UCSD-AML1 (cell line): Measurements from ENCODE around the gene ARHGAP24.
"Not testable (repeated sequence)": the region's sequence is repeated elsewhere in the genome, so short reads cannot be mapped to it uniquely, and the experiment has no call there.

Experiments used
- DNase-seq: peaks from one replicate; lab custom pipeline; 2025; ENCODE audit not compliant: unreplicated experiment; lab: John Stamatoyannopoulos, UW

ARHGAP24 gene

GRCh38 chr4:85839981-85840451, 365.1 kb downstream of the ARHGAP24 start:
- DNase-seq: not testable (repeated sequence)

DNA sequence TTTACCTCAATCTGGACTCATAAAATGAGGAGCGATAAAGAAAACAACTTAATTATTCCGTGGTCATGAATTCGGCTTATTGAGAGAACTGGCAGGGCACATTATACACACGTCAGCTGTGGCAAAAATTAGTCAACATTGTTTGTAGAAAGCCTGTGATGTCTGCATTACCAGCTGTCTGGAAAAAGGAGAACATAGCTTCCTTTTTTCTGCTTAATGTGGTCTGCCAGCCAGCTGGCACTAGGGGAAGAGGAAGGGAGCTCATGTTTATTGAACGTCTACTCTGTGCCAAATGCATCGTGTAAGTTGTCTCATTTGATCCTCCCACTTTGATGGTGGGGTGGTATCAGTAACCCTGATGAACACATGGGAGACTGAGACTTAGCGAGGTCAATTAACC, 367.6 kb downstream of the ARHGAP24 start:
- peak; percentile 31 for DNase-seq

- not testable (repeated sequence) for DNase-seq
Measured at GRCh38 chr4:85853740-85854139, 378.8 kb downstream of the ARHGAP24 start.

DNA sequence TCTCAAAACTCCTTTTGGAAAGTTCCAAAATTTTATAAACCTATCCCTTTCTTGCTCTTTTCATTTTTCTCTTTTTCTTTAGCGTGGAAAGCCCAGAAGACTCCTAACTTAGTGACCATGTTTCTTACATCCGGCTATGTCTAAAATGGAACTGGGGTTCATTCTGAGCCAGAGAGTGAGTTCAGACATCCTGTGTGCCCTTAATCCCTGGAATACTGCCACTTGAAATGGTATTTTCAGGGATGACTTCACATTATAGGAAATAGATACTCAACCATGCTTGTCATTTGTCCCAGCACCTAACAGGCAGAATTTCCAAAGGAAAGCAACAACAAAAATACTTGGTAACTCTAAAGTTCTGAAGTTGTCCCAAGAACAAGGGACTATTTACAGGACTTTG, 379.6 kb downstream of the ARHGAP24 start:
- no peak for DNase-seq

DNA sequence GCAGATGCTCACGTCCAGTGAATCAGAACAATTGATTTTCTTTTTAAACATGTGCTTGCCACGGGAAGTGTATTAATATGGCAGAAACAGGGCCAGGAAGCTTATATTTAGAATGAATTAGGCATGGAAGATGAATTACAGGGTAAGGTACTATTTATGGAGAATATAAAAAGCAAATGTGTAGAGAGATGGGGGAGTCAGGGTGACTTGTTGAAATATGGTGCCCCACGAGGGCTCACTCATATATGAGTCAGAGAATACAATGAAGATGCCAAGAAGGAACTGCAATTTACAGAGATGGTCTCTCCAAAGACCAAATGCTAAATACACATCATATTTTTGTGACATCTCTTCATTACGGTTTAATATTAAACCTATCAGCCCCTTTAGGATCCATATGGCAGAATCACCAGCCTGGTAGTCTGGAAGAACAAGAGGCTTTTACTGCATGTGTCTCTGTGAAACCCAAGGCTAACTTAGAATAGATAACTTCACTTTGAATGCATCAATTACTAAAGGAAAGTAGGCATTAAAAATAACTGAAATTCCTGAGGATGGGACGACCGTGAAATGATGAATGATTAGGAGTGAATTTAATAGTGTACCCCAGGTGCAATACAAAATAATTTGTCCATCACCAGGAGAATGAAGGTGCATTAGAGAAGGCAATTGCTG, 385.3 kb downstream of the ARHGAP24 start:
- no peak for DNase-seq

DNA sequence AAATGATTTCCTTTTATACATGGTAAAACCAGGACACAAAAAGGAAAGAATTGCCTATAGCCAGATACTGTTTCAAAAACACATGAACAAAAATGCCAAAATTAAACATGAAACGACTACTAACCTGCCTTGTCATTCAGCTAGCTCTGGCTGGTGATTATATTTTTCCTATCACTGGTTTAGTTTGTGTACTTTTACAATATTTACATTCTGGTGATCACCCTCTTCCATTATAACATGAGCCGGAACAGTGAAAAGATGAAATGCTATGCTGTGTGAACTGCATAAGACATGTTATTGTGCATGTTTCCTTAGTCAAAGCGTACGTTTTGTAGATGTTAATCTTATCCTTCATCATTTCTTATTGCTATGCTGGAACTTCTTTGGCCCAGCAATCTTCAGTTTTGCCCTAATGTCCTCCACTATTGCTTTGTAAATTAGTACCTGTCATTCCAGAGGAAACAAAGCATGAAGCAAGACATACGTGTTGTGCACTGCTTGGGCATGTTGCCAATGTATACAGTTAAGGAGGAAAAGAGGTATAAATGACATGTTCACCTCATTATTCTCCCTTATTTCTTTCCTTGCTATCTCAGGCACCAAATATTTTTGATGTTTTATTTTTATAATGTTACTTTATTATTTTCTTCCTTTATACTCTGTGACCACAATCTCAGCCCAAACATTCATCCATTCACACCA, 386.3 kb downstream of the ARHGAP24 start:
- no peak for DNase-seq

DNA sequence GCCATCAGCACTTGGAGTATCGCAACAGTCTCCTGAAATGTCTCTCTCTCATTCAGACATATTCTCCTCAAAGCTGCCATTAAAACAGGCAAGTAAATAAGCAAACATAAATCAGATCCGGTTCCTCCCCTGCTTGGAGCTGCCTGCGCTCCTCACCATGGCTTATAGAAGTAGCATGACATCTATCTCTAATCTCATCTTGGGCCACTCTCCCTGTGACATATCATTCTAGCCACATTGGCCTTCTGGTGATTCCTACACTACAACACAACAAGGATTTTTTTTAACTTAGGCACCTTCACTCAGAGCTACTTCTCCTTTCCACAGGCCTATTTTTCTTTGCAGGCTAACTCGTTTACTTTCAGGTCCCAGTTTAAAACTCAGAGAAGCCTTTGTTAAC, 387.9 kb downstream of the ARHGAP24 start:
- no peak for DNase-seq

- no peak for DNase-seq
Measured at GRCh38 chr4:85864259-85865205, 389.6 kb downstream of the ARHGAP24 start.

DNA sequence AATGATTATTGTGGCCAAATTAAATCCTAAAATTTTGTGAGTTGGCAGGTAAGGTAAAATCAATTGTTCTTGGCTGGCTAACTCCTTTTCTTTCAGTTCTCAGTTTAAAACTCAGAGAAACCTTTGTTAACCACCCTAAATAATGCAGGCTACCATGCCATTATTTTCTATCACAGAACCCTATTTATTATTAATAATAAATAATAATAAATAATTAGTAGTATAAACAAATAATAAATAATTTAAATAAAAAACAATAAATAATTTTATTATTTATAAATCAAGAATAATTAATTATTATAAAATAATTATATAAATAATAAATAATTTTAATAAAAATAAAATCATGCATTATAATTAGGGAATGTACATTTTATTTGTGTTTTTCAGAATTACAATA, 390.3 kb downstream of the ARHGAP24 start:
- no peak for DNase-seq

GRCh38 chr4:85866508-85866907, 391.6 kb downstream of the ARHGAP24 start:
- DNase-seq: no peak

DNA sequence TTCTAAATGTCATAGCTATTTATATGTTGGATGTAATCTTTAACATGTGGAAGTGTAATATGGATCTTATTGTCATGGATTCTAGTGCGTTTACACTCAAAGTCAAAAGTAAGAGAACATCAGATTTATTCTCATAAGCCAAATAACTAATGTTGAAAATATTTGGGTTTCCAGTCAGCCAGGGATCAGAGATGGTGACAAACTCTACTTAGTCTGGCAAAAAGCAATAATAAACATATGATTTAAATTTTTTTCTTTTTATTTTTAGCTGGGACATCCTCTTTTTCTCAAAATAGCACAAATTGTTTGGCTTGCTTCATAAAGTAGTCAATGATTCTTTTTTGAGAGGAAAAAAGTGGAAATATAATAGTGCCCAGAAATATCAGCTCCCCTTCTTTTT, 392.3 kb downstream of the ARHGAP24 start:
- DNase-seq: no peak

DNA sequence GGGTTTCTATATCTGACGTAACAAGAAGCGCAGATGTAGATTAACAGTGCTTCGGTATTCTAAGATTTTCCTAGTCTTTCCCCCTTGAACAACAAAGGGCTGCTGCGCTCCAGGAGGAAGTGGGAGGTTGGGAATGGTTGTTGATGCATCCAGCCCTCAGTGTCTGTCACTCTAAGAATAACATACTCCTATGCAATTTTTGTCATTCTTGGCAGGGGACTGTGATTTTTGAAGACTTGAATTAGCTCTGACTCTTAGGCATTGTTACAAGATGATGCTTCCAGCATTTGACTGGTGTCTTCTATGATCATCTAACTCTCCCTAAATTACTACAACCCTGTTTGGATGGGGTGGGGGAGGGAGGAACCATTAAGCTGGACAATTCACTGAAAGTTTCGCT, 394.2 kb downstream of the ARHGAP24 start:
- DNase-seq: no peak

DNA sequence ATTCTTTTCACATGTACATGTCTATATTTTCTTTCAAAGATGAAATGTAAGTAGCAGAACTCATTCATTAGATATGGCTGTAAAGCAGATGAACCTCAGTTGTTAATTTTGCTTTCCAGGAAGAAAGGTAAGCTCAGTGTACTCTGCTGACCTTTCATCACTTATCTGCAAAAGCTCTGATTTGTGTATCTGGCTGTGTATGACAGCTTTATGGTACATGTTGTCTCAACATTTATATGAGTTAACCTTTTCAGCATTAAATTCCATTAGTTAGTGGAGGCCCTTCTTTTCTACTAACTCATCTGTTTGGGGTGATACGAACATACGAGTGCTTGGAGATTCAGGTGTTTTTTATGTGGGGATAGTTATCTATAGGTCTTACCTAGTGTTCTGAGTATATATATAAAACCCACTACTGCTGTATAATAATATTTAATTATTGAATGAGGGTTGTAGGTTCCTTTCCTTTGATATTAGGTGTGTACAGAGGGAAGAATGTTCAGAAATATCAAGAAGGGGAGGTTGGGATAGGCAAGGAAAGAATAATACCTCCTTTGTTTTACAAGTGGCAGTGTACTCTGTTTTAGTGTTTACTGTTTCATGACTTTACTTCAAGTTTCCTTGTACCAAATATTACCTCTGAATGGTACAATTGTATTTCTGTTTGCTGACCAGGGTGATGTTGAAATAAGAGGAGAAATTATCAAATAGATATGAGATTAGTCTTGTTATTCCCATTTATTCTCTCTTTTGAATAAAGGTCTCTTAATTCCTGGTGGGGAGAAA, 395.5 kb downstream of the ARHGAP24 start:
- DNase-seq: no peak

DNA sequence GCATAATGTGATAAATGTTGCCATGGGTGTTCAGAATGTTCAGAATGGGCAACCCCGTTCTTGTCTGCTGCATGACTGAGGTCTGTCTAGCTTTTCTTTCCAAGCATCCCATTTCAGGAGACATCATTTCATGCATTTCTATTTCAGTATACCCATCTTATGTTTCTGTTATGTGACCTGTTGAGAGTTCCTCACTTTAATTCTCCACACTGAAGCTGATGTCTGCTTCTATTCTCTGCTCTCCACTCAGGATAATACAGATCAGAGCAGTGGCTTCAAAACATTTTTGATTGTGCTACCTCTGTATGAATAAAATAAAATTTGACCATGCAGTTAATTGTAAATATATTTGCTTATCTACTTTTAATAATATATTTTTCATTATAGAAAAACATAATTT, 398.6 kb downstream of the ARHGAP24 start:
- DNase-seq: no peak

GRCh38 chr4:85879518-85879917, 404.6 kb downstream of the ARHGAP24 start:
- DNase-seq: no peak

GRCh38 chr4:85883180-85883579, 408.2 kb downstream of the ARHGAP24 start:
- DNase-seq: no peak

- DNase-seq: no peak
Measured at GRCh38 chr4:85884251-85884650, 409.3 kb downstream of the ARHGAP24 start.

GRCh38 chr4:85886665-85887064, 411.7 kb downstream of the ARHGAP24 start:
- DNase-seq: no peak

GRCh38 chr4:85889314-85889713, 414.4 kb downstream of the ARHGAP24 start:
- DNase-seq: no peak

GRCh38 chr4:85895755-85896154, 420.8 kb downstream of the ARHGAP24 start:
- DNase-seq: no peak

DNA sequence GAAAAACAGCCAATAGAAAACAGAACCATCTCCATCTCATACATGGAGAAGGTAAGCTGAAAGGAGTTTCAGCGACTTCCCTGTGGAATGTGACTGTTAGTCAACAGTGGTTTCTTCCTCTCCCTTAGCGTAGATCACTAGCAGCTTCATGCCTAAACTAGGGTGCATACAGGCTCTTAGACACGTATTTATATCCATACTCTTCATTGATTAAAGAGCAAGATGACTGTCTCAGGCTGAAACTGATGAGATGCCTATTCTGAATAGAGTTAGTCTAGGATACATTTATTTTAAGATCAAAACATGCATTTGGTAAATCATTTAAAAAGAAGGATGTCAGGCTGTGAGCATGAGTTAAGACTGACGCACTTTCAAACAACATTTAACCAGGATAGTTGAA, 423.3 kb downstream of the ARHGAP24 start:
- DNase-seq: no peak
